GM20000 (cell line): Measurements from ENCODE around the gene ASTN1.

Experiments
- DNase-seq: peaks from one replicate; pipeline ENCODE4 v3.0.0; 2012; ENCODE audit warnings: low spot score
- TF ChIP-seq, protein P1 (sequence below): IDR thresholded peaks from 2 replicates; pipeline ENCODE4 v1.5.1; 2012; ENCODE audit warnings: mild to moderate bottlenecking, control low read depth; ENCODE audit errors: extremely low read depth, missing control alignments

ASTN1 gene

DNA sequence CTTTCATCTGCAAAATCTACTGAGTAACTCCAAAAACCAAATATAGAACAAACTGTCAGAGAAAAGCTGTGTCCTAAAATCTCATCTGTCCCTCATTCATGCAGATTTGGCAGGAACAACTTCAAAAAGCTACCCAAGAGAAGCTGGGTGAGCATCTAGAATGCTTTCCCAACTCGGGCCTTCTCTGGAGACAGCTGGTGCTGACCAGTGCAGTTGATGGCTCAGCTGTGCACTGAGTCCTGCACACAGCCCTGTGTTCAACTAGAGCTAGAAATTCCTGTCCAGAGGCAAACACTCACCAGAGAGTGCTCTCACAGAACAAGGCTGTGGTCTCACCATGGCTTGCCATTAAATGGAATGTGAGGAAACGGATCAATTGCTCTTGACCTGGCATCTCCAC is 202.8 kb downstream of the ASTN1 start:
- TF ChIP-seq, protein P1, sequence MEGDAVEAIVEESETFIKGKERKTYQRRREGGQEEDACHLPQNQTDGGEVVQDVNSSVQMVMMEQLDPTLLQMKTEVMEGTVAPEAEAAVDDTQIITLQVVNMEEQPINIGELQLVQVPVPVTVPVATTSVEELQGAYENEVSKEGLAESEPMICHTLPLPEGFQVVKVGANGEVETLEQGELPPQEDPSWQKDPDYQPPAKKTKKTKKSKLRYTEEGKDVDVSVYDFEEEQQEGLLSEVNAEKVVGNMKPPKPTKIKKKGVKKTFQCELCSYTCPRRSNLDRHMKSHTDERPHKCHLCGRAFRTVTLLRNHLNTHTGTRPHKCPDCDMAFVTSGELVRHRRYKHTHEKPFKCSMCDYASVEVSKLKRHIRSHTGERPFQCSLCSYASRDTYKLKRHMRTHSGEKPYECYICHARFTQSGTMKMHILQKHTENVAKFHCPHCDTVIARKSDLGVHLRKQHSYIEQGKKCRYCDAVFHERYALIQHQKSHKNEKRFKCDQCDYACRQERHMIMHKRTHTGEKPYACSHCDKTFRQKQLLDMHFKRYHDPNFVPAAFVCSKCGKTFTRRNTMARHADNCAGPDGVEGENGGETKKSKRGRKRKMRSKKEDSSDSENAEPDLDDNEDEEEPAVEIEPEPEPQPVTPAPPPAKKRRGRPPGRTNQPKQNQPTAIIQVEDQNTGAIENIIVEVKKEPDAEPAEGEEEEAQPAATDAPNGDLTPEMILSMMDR, result no peak
- DNase-seq, result no peak

- no peak for DNase-seq
- TF ChIP-seq, protein P1, result no peak
Measured at GRCh38 chr1:176959191-176959820, 205.2 kb downstream of the ASTN1 start.

DNA sequence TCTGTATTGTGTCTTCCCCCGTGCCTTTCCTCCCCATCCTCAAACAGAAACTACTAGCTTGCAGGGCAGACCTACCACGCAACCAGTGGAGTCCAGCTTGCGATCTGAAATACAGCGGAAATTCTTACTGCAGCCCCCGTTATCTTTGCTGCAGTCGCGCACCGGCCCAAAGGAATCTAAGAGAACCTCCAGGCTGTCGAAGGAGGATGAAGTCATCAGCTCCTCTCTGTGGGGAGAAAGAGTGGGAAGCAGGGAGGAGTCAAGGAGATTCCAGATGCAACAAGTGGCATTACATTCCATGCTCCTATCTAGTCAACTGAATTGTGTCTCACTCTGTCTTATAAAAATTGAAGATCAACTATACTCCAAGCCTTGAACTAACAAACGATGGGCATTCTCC is 206.9 kb downstream of the ASTN1 start:
- DNase-seq, result no peak
- TF ChIP-seq, protein P1, result no peak

DNA sequence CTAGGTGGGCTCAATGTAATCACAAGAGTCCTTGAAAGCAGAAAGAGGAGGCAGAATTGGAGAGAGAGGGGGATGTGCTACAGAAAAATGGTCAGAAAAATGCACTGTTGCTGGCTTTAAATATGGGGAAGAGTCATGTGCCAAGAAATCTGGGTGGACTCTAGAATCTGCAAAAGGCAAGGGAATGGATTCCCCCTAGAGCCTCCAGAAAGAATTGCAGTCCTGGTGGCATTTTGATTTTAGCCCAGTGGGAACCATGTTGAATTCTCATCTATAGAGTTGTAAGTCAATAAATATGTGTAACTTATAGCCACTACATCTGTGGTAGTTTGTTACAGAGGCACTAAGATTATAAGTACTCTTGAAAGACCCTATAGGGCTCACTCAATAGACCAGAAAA is 210.3 kb downstream of the ASTN1 start:
- TF ChIP-seq, protein P1, result no peak
- DNase-seq, result no peak

- TF ChIP-seq, protein P1, result no peak
- DNase-seq, result no peak
Measured at GRCh38 chr1:176950736-176951324, 213.7 kb downstream of the ASTN1 start.

- TF ChIP-seq, protein P1, result peak; percentile 51
- DNase-seq, result peak; percentile 37
Measured at GRCh38 chr1:176949033-176949662, 215.4 kb downstream of the ASTN1 start.

DNA sequence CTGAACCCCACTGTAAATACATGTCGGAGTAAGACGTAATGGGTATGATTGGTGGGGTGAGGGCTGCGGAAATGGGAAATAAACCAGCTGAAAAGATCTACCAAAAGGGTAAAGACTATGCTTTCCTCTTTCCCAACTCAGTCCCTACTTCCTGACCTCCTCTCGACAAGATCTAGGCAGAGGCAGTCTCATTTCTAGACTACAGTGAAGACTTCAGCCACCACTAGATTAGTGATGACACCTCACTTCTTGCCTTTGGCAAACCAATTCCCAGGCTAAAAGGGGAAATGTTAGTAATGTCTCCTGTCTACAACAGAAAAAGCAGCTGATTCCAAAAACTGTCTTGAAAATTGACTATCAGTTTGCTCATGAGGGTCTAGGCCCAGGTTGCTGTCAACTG is 219.9 kb downstream of the ASTN1 start:
- TF ChIP-seq, protein P1, result no peak

More for the DNA sequence above, 219.9 kb downstream of the ASTN1 start:
- DNase-seq, result no peak
